Measurements from ENCODE around the gene FXYD3. TPM values are rescaled to one million over a fixed set of nuclear protein-coding genes. Genes with fewer than 3 reads are reported as not detected.

Gene FXYD3
- total RNA-seq, 4 donors from 2014 or later: 282 to 837 (median 489) TPM

DNA sequence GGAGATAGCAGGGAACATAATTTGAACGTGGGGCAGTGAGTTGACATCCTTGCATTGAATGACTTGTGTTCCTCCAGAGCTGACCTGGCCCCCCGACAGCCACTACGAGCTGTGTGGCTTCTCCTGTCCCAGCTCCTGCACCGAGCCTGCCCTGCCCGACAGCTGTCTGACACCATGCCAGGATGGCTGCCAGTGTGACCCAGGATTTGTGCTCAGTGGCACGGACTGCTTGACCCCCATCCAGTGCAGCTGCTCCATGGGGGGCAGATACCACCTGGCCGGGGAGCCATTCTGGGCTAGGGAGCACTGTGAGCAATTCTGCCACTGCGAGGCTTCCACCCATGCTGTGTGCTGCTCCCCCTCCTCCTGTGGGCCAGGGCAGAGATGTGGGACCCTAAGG lies 29.2 kb upstream of the FXYD3 start:
- DNase-seq: no peak
- Histone ChIP-seq H3K36me3 (no peaks in the 10 kb centered on the region), H3K9me3 (no peaks in the 10 kb centered on the region), H3K4me1 (peaks cover 9 to 15% (median 11%) of the 10 kb centered on the region in 3 donors), H3K4me3 (no peak overlapping the region), H3K27me3 (peaks cover 0 to 33% (median 0%) of the 10 kb centered on the region in 4 donors), H3K27ac (no peak overlapping the region)
- WGBS, 2 donors: 70 to 75% methylated on average over 2 to 7 of the region's 8 CpGs
- intact Hi-C loops (cut with DNase I): no loop called here
- no peak for TF ChIP-seq POLR2A (IDR thresholded peaks at IDR 0.05)
- TF ChIP-seq, protein P1, sequence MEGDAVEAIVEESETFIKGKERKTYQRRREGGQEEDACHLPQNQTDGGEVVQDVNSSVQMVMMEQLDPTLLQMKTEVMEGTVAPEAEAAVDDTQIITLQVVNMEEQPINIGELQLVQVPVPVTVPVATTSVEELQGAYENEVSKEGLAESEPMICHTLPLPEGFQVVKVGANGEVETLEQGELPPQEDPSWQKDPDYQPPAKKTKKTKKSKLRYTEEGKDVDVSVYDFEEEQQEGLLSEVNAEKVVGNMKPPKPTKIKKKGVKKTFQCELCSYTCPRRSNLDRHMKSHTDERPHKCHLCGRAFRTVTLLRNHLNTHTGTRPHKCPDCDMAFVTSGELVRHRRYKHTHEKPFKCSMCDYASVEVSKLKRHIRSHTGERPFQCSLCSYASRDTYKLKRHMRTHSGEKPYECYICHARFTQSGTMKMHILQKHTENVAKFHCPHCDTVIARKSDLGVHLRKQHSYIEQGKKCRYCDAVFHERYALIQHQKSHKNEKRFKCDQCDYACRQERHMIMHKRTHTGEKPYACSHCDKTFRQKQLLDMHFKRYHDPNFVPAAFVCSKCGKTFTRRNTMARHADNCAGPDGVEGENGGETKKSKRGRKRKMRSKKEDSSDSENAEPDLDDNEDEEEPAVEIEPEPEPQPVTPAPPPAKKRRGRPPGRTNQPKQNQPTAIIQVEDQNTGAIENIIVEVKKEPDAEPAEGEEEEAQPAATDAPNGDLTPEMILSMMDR (IDR thresholded peaks at IDR 0.05): no peak

DNA sequence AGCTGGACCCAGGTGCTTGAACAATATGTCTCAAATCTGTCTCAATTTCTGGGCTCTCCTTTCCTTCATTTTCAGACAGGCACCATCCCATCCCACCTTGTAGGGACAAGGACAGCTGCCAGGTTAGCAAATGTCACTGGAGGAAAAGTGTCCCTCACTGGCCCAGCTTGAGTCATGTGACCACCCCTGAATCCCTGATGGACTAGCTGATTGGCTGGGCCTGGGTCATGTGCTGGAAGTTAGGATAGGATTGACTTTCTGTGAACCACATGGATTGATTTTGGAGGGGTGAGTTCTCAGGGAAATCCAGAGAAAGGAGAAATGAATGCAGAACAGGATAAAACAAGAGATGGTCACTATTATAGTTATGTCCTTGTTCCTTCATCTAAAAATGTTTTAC lies 28.2 kb upstream of the FXYD3 start:
- Histone ChIP-seq H3K27me3 (peaks cover 0 to 33% (median 0%) of the 10 kb centered on the region in 4 donors), H3K27ac (no peak overlapping the region), H3K9me3 (no peaks in the 10 kb centered on the region), H3K4me3 (no peak overlapping the region), H3K4me1 (peaks cover 9 to 25% (median 15%) of the 10 kb centered on the region in 3 donors), H3K36me3 (no peaks in the 10 kb centered on the region)
- intact Hi-C loops (cut with DNase I): no loop called here
- no peak for TF ChIP-seq POLR2A (IDR thresholded peaks at IDR 0.05)
- TF ChIP-seq, protein P1 (IDR thresholded peaks at IDR 0.05): no peak
- no peak for DNase-seq

DNA sequence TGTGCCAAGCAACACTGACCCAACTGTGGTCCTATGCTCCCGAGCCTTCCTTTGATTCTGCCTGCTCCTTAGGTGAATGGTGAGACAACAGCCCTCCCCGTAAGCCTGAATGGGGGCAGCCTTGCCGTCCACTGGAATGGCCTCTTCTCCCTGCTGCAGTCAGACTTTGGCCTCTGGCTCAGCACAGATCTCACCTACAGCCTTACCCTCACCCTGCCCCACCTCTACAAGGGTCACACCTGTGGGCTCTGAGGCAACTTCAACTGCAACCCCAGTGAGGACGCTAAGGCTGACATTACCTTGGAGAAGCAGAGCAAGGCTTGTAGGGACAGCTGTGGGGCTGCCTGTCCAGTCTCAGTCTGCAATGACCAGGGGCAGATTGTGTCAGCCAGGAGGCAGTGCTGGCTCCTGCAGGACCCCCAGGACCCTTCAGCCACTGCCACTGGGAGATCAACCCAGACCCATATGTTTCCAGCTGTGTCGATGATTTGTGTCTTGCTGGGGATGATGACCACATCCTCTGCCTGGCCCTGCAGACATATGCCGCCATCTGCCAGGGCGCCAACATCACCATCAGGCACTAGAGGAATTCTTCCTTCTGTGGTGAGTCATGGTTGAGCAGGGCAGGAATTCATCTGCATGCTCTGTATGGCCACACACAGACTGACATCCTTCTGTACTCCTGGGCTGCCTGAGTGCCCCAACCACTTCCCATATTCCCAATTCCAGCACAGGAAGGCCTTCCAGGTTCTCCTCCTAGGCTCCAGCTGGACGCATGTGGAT lies 27.3 kb upstream of the FXYD3 start:
- intact Hi-C loops (cut with DNase I): no loop called here
- Histone ChIP-seq H3K36me3 (no peaks in the 10 kb centered on the region), H3K4me1 (peaks cover 9 to 34% (median 20%) of the 10 kb centered on the region in 3 donors), H3K9me3 (no peaks in the 10 kb centered on the region), H3K27me3 (peaks cover 0 to 33% (median 0%) of the 10 kb centered on the region in 4 donors), H3K27ac (no peak overlapping the region), H3K4me3 (no peak overlapping the region)
- TF ChIP-seq POLR2A (IDR thresholded peaks at IDR 0.05): no peak
- TF ChIP-seq, protein P1 (IDR thresholded peaks at IDR 0.05): no peak
- 56 to 59% methylated on average over 3 to 5 of the region's 8 CpGs for WGBS, 2 donors
- DNase-seq: no peak

DNA sequence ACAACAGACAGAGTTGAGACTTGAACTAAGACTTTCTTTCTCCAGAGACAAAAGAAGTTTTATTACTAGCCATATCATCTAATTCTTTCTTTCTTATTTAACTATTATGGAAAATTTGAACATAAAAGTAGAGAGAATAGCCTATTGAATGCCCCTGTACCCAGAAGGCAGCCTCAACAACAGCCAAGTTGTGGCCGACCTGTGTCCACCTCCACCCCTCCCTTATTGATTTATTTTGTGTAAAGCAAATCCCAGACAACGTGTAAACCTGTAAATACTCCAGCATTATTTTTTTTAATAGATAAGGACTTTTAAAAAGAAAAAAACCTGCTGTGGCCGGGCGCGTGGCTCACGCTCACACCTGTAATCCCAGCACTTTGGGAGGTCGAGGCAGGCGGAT lies 26.1 kb upstream of the FXYD3 start:
- no peaks in the 10 kb centered on the region for H3K9me3 ChIP-seq
- 86 to 89% methylated on average over 8 of the region's 8 CpGs for WGBS, 2 donors
- peaks cover 0 to 33% (median 0%) of the 10 kb centered on the region in 4 donors for H3K27me3 ChIP-seq
- no peak overlapping the region for H3K4me3 ChIP-seq
- no peak for DNase-seq
- intact Hi-C loops (cut with DNase I): no loop called here
- H3K36me3 ChIP-seq: no peaks in the 10 kb centered on the region
- no peak overlapping the region for H3K27ac ChIP-seq
- H3K4me1 ChIP-seq: peaks cover 9 to 43% (median 20%) of the 10 kb centered on the region in 3 donors
- TF ChIP-seq, protein P1 (IDR thresholded peaks at IDR 0.05): no peak
- TF ChIP-seq POLR2A (IDR thresholded peaks at IDR 0.05): no peak

DNA sequence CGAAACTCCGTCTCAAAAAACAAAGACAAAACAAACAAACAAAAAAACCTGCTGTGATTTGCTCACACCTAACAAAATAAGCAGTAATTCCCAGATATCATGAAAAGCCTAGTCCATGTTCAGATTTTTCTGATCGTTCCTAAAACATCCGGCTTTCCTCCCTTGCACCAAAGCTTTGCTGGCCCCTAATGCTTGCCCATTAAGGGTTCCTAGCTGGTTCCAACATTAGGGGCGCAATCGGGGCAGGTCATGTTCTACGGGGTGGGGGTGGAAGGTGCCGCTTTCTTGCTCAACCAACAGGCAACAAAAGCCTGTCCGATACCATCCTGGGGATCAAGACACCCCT lies 25.5 kb upstream of the FXYD3 start:
- no peak for DNase-seq
- Histone ChIP-seq H3K27ac (no peak overlapping the region), H3K27me3 (peaks cover 0 to 33% (median 0%) of the 10 kb centered on the region in 4 donors), H3K36me3 (no peaks in the 10 kb centered on the region), H3K9me3 (no peaks in the 10 kb centered on the region), H3K4me3 (no peak overlapping the region), H3K4me1 (peaks cover 9 to 49% (median 20%) of the 10 kb centered on the region in 3 donors)
- TF ChIP-seq, protein P1 (IDR thresholded peaks at IDR 0.05): no peak
- TF ChIP-seq POLR2A (IDR thresholded peaks at IDR 0.05): no peak
- intact Hi-C loops (cut with DNase I): no loop called here
- 25 to 36% methylated on average over 4 to 9 of the region's 9 CpGs for WGBS, 2 donors

Measured in esophagus squamous epithelium (tissue), 5 donors.